Measurements from ENCODE around the gene EHBP1. TPM values are rescaled to one million over a fixed set of nuclear protein-coding genes. Genes with fewer than 3 reads are reported as not detected.
"Not testable (repeated sequence)": the region's sequence is repeated elsewhere in the genome, so short reads cannot be mapped to it uniquely, and the experiment has no call there.

EHBP1 gene
- total RNA-seq, 1 donor, result 119 TPM

GRCh38 chr2:62747169-62747568, 41.7 kb downstream of the EHBP1 start:
- no peak for TF ChIP-seq CTCF (IDR thresholded peaks at IDR 0.05; ENCODE audit: insufficient read depth, low read length)
- no peak overlapping the region for H3K4me3 ChIP-seq (ENCODE audit: low read depth, low read length)

DNA sequence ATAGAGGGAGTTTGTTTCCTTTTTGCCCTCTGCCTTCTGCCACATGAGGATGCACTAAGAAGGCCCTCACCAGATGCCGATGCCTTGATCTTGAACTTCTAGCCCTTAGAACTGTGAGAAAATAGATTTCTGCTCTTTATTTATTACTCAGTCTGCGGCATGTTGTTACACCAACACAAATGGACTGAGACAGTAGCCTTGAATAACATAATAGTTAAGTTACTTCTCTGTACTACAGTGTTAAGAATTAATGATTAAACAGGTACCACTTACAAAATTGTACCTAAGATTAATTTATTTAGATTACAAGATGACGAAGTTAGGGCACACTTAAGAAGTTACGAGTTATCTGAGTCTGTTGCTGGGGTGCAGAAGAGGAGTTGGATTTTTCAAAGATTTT, 42.4 kb downstream of the EHBP1 start:
- no peak for TF ChIP-seq CTCF (IDR thresholded peaks at IDR 0.05; ENCODE audit: insufficient read depth, low read length)
- no peak for DNase-seq (ENCODE audit: low read depth)
- no peak overlapping the region for H3K4me3 ChIP-seq (ENCODE audit: low read depth, low read length)

More at GRCh38 chr2:62747169-62747568, 41.7 kb downstream of the EHBP1 start:
- no peak for DNase-seq (ENCODE audit: low read depth)

DNA sequence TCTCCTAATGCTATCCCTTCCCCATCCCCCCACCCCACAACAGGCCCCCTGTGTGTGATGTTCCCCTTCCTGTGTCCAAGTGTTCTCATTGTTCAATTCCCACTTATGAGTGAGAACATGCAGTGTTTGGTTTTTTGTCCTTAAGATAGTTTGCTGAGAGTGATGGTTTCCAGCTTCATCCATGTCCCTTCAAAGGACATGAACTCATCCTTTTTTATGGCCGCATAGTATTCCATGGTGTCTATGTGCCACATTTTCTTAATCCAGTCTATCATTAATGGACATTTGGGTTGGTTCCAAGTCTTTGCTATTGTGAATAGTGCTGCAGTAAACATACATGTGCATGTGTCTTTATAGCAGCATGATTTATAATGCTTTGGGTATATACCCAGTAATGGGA, 43.6 kb downstream of the EHBP1 start:
- DNase-seq (ENCODE audit: low read depth), result not testable (repeated sequence)

GRCh38 chr2:62757029-62757428, 51.5 kb downstream of the EHBP1 start:
- no peak for DNase-seq (ENCODE audit: low read depth)
- H3K4me3 ChIP-seq (ENCODE audit: low read depth, low read length), result no peak overlapping the region
- TF ChIP-seq CTCF (IDR thresholded peaks at IDR 0.05; ENCODE audit: insufficient read depth, low read length), result no peak

More for the DNA sequence above, 43.6 kb downstream of the EHBP1 start:
- H3K4me3 ChIP-seq (ENCODE audit: low read depth, low read length), result not testable (repeated sequence)

- no peak overlapping the region for H3K4me3 ChIP-seq (ENCODE audit: low read depth, low read length)
- TF ChIP-seq CTCF (IDR thresholded peaks at IDR 0.05; ENCODE audit: insufficient read depth, low read length), result no peak
- no peak for DNase-seq (ENCODE audit: low read depth)
These were observed 54.5 kb downstream of the EHBP1 start for GRCh38 chr2:62760026-62760425.

DNA sequence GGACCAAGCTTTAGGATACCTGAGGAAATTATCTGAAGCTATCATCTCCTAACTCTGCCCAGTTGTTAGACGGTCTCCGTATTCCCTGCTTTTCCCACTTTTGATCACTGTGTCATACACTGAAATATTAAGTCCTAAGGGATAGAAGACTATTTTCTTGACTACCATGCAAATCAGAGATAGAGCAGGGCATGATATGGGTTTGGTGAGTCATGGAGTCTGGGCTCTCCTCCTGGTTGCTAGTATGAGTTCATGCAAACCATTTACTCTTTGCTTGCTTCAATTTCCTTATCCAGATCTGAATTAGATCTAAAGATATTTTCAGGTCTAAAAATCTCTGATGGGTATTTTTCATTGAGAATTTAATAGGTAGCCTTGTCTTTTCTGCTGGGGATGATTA, 55.0 kb downstream of the EHBP1 start:
- no peak overlapping the region for H3K4me3 ChIP-seq (ENCODE audit: low read depth, low read length)
- DNase-seq (ENCODE audit: low read depth), result peak; percentile 77
- TF ChIP-seq CTCF (IDR thresholded peaks at IDR 0.05; ENCODE audit: insufficient read depth, low read length), result no peak

DNA sequence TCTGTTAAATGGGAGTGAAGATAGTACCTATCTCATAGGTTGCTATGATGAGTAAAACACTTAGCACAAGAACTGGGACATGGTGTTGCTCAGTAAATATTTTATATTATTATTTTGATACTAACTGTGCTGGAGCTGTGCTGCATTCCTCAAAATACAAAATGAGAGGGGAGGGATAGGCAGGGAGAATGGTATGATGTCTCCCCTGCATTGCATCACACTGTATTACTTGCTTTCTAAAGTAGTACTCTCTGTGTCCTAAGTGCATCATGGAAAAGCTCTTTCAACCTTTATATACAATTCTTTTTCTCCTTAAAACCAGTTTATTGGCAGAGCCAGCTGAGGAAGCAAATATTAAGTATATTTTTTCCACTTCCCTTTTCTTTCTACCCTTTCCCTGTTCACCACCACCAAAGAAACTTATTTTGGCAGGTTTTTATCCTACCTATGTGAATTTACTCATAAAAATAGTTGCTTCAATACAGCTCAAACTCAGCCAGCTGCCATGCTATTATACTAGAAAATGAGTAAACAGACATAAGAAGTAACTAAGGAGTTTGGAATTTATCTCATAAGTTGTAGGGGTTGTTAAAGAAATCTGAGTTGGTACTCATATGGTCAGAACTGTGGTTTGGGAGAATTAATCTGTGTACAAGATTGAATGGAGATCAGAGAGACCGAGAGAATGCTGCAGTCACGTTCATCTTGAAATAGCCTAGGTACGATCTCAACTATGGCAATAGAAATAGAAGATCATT, 60.3 kb downstream of the EHBP1 start:
- TF ChIP-seq CTCF (IDR thresholded peaks at IDR 0.05; ENCODE audit: insufficient read depth, low read length), result no peak
- no peak overlapping the region for H3K4me3 ChIP-seq (ENCODE audit: low read depth, low read length)
- no peak for DNase-seq (ENCODE audit: low read depth)
